NCI-H146 (cell line): ENCODE data around the gene PCSK2.
A peak's percentile ranks its signal among the peaks of the same experiment; 100 is the strongest.

Experiments used
- DNase-seq: peaks from one replicate; lab custom pipeline; 2025; lab: John Stamatoyannopoulos, UW

The PCSK2 gene

GRCh38 chr20:17504898-17505635, 278.2 kb downstream of the PCSK2 start:
- DNase-seq, result peak; percentile 58

GRCh38 chr20:17505636-17506517, 279.0 kb downstream of the PCSK2 start:
- DNase-seq, result no peak

DNA sequence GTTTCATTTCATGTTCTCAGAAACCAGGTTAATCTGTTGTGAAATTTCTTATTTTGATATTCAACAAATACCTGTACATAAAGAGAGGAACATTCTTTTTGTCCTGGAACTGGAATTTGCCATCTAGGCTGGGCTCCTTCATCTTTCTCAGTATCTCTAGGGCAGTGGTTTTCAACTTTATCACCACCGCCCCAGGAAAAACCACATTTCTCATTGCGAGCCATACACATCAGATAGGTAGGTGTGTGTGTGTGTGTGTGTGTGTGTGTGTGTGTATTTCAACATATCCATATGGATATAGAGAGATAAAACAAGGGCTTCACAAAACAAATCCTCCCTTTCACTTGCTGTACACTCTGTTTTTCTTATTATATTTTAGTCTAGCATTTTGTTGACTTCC, 280.2 kb downstream of the PCSK2 start:
- no peak for DNase-seq

GRCh38 chr20:17507531-17507930, 280.7 kb downstream of the PCSK2 start:
- DNase-seq, result no peak

- no peak for DNase-seq
Observed at GRCh38 chr20:17508756-17509155, 281.9 kb downstream of the PCSK2 start.

GRCh38 chr20:17510548-17510947, 283.7 kb downstream of the PCSK2 start:
- DNase-seq, result no peak

- no peak for DNase-seq
Observed at GRCh38 chr20:17511401-17511800, 284.6 kb downstream of the PCSK2 start.

DNA sequence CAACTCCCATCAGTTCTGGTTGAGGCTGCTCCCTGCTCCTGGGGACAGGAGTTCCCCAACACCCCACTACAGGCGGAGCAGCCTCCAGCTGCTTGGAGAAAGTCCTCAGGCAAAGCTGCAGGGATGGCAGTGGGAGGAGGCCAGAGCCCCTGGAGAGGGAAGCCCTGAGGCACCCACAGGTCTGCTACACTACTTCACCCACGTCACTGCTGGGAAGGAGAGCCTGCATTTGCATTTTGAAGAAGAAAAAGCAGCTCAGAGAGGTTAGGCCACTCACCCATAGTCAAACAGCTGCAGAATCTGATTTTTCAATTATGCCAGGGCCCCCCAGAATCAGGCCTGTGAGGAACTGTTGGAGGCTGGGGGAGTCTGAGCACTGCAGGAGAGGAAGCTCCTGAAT, 287.1 kb downstream of the PCSK2 start:
- no peak for DNase-seq

GRCh38 chr20:17515053-17515452, 288.2 kb downstream of the PCSK2 start:
- no peak for DNase-seq

- no peak for DNase-seq
Observed at GRCh38 chr20:17518339-17519052, 291.7 kb downstream of the PCSK2 start.

- no peak for DNase-seq
Observed at GRCh38 chr20:17519606-17520285, 292.9 kb downstream of the PCSK2 start.

DNA sequence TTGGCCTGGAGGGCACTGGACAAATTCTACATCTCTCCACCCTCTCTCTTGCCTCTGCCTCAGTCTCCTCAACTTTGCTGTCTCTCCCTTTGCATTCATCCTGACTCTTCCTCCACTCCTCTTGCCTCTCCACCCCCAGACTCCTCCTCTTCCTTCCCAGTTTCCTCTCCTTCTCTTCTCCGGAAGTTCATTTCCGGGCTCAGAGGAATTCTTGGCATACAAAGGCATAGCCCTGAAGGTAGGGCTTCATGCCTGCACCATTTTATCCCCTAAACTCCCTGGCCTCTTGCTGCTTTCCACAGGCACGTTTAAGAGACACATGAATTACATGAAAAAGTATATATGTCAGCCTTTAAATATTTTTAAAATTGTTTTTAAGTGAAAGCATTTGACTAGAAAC, 293.7 kb downstream of the PCSK2 start:
- DNase-seq, result no peak

- no peak for DNase-seq
Observed at GRCh38 chr20:17522528-17522927, 295.7 kb downstream of the PCSK2 start.

- DNase-seq, result no peak
Observed at GRCh38 chr20:17523326-17523725, 296.5 kb downstream of the PCSK2 start.

DNA sequence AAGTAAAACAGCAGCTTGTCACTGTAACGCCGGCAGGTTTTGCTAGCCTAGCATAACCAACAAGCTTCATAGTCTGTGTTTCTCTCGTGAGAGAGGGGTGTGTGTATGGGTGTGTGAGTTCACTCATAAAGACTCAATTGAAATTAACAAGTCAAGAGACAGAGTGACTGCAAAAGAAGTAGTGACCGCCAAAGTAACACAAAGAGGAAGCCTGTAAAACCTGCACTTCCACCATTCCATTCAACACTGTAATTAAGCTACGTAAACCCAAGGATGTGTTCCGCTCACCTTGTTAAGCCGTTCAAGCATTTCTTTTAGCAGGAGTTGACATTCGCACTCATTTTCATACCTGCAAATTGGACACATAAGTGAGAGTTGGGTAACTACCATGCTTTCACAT, 297.7 kb downstream of the PCSK2 start:
- DNase-seq, result no peak

DNA sequence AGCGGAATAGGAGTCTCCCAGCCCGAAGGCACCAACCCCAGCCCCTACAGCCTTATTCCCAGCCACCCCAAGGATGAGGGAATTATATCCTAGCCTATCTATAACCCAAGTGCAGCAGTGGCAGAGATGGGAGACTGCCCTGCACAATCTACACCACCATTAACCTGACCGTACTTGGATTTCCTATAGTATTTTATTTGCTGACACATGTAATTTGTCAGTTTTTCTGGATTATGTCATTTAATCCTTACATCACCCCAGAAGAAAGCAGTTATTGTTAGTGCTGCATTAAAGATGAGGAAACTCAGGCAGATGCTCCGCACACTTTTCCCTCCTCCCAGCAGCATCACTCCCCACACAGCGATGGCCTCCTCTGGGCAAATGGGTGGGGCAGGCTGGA, 298.3 kb downstream of the PCSK2 start:
- no peak for DNase-seq

GRCh38 chr20:17525650-17526049, 298.8 kb downstream of the PCSK2 start:
- DNase-seq, result peak; percentile 45

DNA sequence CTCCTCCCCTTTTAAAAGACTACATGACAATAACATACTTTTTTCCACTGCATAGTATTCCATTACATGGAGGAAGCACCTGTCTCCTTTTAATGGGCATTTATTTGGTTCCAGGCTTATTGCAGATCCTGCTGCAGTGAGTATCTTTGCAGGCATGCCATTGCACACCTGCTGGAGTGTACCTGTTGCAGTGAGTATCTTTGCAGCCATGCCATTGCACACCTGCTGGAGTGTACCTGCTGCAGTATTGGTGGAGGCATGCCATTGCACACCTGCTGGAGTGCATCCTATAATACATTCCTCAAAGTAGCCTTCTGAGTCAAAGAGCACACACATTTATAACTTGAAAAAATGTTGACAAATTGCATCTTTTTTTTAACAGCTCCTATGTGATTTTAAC, 302.7 kb downstream of the PCSK2 start:
- no peak for DNase-seq

DNA sequence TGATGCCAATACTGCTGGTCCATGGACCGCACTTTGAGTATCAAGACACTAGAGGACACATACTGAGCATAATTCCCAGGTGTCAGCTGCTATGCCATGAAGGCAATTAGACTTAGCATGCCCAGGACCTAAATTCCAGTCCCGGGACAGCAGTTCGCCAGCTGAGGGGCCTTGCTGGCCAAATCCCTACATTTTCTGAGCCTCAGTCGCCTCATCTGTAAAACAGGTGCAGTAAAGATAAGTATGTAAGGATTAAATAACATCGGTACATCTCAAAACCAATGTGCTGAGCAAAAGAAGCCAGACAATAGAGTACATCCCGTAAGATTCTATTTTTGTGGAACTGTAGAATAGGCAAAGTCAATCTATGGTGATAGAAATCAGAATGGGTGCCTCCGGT, 303.3 kb downstream of the PCSK2 start:
- DNase-seq, result no peak

DNA sequence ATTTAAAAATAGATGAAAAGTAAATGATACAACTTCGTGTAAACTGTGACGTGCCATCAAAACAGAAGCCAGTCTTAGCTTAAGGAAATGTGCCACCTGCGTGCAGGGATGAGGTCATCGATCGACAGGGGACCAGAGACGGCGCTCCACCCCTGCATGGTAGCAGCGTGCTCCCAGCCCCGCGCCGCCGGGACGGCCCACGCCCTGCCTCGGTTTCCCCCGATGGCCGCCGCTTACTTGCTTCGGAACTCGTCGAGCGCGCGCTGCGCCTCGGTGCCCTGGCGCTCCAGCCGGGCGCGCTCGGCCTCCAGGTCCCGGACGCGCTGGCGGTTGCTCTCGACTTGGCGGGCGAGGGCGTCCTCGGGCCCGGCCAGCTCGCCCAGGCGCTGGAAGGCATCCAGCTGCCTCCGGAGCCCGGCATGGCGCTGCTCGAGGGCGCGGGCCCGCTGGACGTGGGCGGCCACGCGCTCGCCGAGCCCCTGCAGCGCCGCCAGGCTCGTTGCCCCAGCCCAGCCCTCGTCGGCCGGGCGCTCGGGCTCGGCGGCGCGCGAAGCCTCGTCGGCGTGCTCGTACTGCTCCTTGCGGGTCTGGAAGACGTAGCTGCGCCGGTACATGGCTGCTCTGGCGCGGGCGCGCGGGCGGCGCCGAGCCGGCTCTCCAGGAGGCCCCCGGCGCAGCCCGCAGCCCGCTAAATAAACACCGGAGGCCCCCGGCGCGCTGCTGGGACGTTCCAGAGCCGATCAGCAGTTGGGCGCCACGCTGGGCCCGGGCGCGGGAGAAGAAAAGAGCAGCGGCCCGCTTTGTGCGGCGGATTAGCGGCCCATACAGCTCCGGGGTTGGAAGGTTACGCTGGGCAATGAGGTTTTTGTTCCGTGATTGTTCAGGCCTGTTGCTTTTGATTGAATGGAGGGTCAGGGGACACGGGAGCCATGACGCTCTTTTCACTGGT, 304.1 kb downstream of the PCSK2 start, which contains the start of gene BFSP1:
TSS of gene BFSP1 (minus strand) at position 664 of the 949 bp plus-strand sequence. CDS start at position 614, 50 bp downstream.
- peak; percentile 85 for DNase-seq

GRCh38 chr20:17531665-17532025, 304.8 kb downstream of the PCSK2 start:
- DNase-seq, result no peak
